HG03521 (cell line): ENCODE results near the gene TRAF2.

Source experiments
- ATAC-seq: cut with Tn5 transposase; IDR thresholded peaks from one replicate; pipeline ENCODE4 v1.9.1; 2021; ENCODE audit warnings: mild to moderate bottlenecking, moderate library complexity; ENCODE audit not compliant: unreplicated experiment

TRAF2 gene

DNA sequence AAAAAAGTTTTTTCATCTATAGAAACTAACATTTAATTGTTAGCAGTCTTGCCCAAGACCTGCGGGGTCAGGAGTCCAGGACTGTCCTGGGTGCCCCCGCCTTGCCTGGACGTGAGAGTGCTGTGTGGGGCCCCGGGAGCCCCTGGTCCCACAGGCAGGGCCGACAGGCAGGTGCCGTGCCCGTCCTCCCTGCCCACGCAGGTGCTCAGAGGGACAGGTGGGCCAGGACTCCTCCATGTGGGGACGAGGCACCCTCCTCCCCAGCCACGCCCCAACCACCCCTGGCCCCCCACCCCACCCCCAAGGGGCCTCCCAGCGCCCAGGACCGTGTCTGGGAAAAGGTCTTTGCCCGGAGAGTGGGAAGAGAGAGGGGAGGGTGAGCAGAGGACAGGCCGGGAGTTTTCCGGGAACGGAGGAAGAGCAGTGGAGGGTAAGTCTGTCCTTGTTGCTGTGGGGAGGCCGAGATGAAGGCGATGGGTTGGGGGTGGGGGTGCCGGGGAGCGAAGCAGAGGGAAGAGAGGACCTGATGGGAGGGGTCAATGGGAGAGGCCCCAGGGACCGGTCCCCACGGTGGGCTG, 63.0 kb downstream of the TRAF2 start:
- ATAC-seq = no peak

- ATAC-seq = peak; percentile 78
These were observed 63.7 kb downstream of the TRAF2 start for GRCh38 chr9:136949817-136950655.

GRCh38 chr9:136950656-136951276, 64.5 kb downstream of the TRAF2 start:
- ATAC-seq = no peak

GRCh38 chr9:136951541-136952320, 65.4 kb downstream of the TRAF2 start, which contains the start of gene LCN12:
Gene LCN12, plus strand, starts transcription at chr9:136952273. Its CDS starts 55 bp downstream, at chr9:136952328.
- ATAC-seq = no peak

DNA sequence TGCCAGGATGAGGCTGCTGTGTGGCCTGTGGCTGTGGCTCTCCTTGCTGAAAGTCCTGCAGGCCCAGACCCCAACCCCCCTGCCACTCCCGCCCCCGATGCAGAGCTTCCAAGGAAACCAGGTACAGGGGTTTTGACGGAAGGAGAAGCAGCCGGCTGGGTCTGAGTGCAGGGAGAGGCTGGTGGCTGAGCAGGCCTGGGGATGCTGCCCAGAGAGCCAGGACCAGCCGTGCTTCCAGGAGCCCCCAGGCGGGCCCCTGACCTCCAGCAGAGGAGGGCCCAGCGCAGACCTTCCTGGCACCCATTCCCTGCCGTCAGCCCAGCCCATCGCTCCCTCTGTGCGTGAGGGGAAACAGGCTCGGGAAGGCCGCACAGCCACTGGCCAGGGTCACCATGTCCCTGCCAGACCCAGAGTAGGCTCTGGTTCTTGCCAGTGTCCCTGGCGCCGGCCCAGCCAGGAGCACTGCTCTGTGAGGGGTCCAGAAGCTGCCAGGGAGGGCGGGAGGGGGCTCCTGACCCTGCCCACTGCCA, 66.1 kb downstream of the TRAF2 start:
- no peak for ATAC-seq

DNA sequence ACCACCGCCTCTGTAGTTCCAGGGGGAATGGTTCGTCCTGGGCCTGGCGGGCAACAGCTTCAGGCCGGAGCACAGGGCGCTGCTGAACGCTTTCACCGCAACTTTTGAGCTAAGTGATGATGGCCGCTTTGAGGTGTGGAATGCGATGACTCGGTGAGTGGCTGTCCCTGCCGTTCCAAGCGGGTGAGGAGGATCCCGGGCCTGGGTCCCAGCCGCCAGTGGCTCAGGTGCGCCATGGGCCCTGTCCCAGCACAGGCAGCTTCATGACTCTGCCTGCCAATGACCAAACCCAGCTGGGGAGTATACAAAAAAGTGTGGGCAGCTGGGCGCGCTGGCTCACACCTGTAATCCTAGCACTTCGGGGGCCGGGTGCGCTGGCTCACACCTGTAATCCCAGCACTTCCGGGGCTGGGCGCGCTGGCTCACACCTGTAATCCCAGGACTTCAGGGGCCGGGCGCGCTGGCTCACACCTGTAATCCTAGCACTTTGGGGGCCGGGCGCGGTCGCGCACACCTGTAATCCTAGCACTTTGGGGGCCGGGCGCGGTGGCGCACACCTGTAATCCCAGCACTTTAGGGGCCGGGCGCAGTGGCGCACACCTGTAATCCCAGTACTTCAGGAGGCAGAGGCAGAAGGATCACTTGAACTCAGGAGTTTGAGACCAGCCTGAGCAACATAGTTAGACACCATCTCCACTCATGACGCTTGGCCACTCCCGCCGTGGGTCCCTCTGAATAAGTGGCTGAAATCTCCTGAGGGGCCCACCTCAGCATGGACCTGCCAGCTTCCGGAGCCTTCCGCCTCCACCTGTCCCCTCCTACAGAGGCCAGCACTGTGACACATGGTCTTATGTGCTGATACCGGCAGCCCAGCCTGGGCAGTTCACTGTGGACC, 66.8 kb downstream of the TRAF2 start:
- no peak for ATAC-seq

DNA sequence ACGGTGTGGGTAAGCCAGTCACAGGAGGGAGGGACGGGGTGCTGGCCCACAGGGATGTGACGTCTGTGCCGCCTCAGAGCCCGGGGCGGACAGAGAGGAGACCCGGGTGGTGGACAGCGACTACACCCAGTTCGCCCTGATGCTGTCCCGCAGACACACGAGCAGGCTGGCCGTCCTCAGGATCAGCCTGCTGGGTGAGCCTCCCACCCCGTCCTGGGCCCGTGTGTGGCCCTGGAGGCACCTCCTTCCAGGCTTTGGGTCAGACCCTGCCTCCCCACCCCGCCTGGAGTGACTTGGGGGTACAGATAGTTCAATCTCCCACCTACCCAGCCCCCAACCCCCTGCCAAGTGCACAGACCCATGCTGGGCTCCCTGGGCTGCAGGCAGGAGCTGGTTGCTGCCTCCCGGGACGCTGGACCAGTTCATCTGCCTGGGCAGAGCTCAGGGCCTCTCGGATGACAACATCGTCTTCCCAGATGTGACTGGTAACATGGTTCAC, 67.5 kb downstream of the TRAF2 start:
- no peak for ATAC-seq

DNA sequence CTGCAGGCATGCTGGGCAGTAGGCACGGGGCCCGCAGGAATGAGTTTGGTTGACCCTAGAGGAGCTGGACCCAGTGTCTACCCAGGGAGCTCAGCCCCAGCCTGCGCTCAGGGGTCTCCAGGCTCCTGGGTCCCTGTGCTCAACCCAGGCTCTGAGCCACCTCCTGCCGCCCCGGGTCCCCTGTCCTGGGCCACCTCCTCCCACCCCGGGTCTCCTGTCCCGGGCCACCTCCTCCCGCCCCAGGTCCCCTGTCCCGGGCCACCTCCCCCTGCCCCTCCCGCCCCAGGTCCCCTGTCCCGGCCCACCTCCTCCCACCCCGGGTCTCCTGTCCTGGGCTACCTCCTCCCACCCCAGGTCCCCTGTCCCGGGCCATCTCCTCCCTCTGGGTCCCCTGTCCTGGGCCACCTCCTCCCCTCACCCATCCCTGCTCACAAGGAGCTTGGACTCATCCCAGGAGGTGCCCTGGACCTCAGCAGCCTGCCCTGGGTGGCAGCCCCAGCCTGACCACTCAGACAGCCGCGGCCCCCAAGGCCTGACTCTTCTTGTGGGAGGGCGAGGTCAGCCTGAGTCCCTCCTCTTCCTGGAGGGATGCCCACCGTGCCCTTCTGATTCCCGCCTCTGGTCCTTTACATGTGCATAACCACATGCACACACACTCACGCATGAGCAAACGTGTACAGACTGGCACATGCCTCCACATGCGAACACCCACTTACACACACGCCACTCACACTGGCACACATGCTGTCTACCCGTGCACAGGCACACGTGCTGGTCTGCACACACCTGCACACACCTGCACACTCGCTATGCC, 68.2 kb downstream of the TRAF2 start:
- no peak for ATAC-seq

GRCh38 chr9:136955202-136955942, 69.1 kb downstream of the TRAF2 start:
- ATAC-seq = no peak

GRCh38 chr9:136955943-136956335, 69.6 kb downstream of the TRAF2 start:
- no peak for ATAC-seq

GRCh38 chr9:136956604-136957003, 70.3 kb downstream of the TRAF2 start:
- ATAC-seq = no peak

DNA sequence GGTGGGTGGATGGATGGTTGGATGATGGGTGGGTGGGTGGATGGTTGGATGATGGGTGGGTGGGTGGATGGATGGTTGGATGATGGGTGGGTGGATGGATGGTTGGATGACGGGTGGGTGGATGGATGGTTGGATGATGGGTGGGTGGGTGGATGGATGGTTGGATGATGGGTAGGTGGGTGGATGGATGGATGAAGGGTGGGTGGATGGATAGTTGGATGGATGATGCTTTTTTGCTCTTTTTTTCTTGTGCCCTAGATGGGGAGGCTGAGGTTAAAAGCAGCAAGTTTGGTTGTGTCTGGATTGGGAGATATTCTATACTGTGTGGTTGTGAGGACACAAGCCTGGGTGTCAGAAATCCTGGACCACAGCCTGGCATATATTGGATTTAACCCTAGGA, 71.1 kb downstream of the TRAF2 start:
- ATAC-seq = no peak

DNA sequence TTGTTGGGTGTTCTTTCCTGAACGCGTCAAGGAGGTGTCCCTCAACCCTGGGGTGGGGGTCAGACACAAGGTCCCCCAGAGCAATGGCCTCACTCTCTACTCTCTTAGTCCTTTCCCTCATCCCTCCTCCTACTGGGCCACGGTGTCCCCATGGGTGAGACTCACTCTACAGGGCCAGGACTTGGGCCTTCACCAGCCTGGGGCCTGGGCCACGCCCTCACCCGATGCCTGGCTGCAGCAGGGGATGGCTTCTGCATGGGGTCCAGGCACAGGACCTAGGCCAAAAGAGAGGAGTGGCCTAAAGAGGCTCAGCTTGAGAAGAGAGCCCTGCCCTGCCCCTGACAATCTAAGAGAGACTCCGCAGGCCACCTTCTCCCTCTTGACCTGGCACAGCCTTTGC, 71.6 kb downstream of the TRAF2 start:
- no peak for ATAC-seq

DNA sequence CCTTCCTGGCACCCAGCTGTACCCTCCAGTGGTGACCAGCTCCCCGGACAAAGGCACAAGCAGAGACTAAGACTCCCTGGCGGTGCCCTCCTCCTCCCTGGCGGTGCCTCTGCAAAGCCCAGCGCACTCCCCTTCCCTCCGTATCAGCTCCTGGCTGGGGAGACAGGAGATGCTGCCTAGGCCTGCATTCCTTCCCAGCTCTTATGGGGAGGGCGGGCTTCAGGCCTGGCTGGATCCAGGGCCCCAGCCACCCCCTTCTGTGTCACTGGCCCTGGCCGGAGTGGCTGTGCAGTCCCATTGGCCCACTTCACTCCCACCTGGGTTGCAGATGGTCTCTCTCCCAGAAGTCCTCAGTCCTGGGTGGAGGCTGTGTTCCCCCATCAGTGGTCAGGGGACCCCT, 72.2 kb downstream of the TRAF2 start:
- ATAC-seq = no peak

DNA sequence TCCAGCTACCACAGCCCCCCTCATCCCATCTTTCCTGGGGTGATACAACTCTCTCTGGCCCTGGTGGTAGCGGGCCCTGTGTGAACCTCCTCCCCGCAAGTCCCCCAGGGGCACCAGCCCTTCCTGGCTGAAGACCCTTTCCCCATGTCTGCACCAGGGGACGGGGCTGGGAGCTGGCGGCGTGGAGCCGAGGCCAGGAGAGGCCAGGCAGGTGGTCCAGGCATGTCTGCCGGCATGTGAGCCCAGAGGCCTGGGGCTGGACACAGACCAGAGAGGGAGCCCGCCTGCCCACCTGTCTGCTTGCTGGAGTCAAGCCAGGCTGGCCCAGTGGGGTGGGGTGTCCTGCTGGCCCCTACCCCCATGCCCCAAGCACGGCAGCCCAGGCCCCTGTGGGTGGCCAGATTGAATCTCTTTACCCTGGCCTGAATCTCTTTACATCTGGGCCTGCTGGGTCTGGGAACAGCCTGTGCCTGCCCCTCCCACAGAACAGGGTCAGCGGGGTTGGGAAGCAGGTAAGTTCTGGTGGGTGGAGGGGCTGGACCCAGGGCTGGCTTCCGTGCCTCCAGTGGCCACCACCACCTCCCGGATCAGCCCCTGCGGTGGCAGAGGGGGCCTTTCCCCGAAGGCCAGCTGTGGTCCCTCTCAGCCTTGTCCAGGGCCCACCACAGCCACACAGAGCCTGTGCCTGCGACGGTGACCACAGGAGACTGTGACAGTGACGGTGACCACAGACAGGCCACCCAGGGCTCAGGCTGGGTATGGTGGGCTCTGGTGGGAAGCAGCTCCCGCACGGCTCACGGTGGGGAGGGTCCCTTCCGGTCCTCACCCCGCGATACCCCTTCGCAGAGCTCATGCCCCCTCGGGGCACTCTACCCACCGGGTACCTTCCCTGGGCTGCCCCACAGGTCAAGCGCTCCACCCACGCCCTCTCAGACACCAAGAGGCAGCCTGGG, 72.9 kb downstream of the TRAF2 start:
- ATAC-seq = no peak

- ATAC-seq = no peak
These were observed 74.1 kb downstream of the TRAF2 start for GRCh38 chr9:136960212-136960937.

DNA sequence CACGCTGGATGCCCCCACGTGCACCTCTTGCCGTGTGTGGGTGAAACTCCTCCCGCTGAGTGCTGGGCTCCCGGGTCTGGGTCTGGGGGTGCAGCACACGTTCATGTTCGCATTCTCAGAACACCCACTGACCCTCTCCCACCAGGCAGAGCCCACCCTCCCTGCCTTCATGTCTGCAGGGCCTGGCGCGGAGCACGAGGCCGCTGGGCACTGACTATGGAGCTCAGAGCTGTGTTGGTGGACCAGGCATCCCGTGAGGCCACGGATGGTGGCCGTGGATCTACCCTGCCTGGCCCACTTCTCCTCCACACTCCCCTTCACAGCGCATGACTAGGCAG, 74.6 kb downstream of the TRAF2 start:
- no peak for ATAC-seq
